Caco-2 (cell line): ENCODE results near the gene TMOD1. TPM values are rescaled to one million over a fixed set of nuclear protein-coding genes. Genes with fewer than 3 reads are reported as not detected.

ENCODE experiments used
- BruUV-seq: library from RNA; stranded (reverse); fragments of 400-500 nt; replicated peaks from 2 replicates; lab custom pipeline; 2021; lab: Mats Ljungman, UMichigan
- CTCF ChIA-PET: fragments of 300-600 bp; sonication (Branson Sonifier 250); formaldehyde crosslinking; loops from one replicate; lab custom pipeline; 2022; ENCODE audit warnings: antibody characterized with exemption; lab: Charles Lee
- POLR2A ChIA-PET: fragments of 300-600 bp; sonication (Branson Sonifier 250); formaldehyde crosslinking; loops from one replicate; lab custom pipeline; 2022; ENCODE audit warnings: antibody characterized with exemption; lab: Charles Lee
- DNase-seq, 2 experiments: peaks; one replicate each; pipeline versions ENCODE4 v3.0.0 to v3.0.0-alpha.2; 2020 to 2022
- H3K27me3 ChIP-seq: replicated peaks from 2 replicates; pipeline ENCODE4 v1.6.0; 2011; ENCODE audit warnings: low read length; ENCODE audit not compliant: control insufficient read depth, insufficient read depth
- H3K36me3 ChIP-seq: 2 replicates; pipeline ENCODE4 v1.5.1; 2011; ENCODE audit warnings: low read length; ENCODE audit not compliant: control insufficient read depth, insufficient read depth
- H3K4me1 ChIP-seq: fragments of 250-450 bp; sonication (Bioruptor Pico); 2 replicates; pipeline ENCODE4 v1.5.1; 2020; ENCODE audit warnings: mild to moderate bottlenecking
- H3K4me3 ChIP-seq: 2 replicates; pipeline ENCODE4 v1.5.1; 2011; ENCODE audit warnings: low read depth, mild to moderate bottlenecking, control low read depth, low read length
- H3K9me3 ChIP-seq: fragments of 250-450 bp; sonication (Bioruptor Pico); 2 replicates; pipeline ENCODE4 v1.5.1; 2020; ENCODE audit warnings: mild to moderate bottlenecking, moderate library complexity
- H3K27ac Mint-ChIP-seq: one replicate; pipeline ENCODE4 v1.8.0; 2022; ENCODE audit warnings: mixed read lengths; ENCODE audit not compliant: unreplicated experiment
- H3K27me3 Mint-ChIP-seq: one replicate; pipeline ENCODE4 v1.8.0; 2022; ENCODE audit warnings: mixed read lengths; ENCODE audit not compliant: insufficient read depth, unreplicated experiment
- H3K36me3 Mint-ChIP-seq: one replicate; pipeline ENCODE4 v1.8.0; 2022; ENCODE audit warnings: mild to moderate bottlenecking, mixed read lengths; ENCODE audit not compliant: insufficient read depth, unreplicated experiment
- H3K4me1 Mint-ChIP-seq: one replicate; pipeline ENCODE4 v1.8.0; 2022; ENCODE audit warnings: low read depth, mixed read lengths; ENCODE audit not compliant: unreplicated experiment
- H3K4me3 Mint-ChIP-seq: one replicate; pipeline ENCODE4 v1.8.0; 2022; ENCODE audit warnings: mild to moderate bottlenecking, moderate library complexity, mixed read lengths; ENCODE audit not compliant: unreplicated experiment
- H3K9me3 Mint-ChIP-seq: one replicate; pipeline ENCODE4 v1.8.0; 2022; ENCODE audit warnings: mixed read lengths; ENCODE audit not compliant: unreplicated experiment
- intact Hi-C: fragments of 100-400 bp; cut with micrococcal nuclease; formaldehyde crosslinking; loops from one replicate; pipeline ENCODE4 v1.10.0; 2022; ENCODE audit not compliant: unreplicated experiment
- total RNA-seq: library from RNA; stranded (reverse); gene quantifications from 2 replicates; pipeline ENCODE4 v1.2.3, GENCODE V29; 2022
- TF ChIP-seq, protein P1 (sequence below), 2 experiments: fragments of 200-600 bp in 1 of 2; IDR thresholded peaks; 1 replicate in 1 of 2; 2 replicates in 1 of 2; pipeline versions ENCODE4 v1.5.1 to v1.8.0; 2011 to 2022; ENCODE audit warnings: antibody characterized with exemption in 1 of 2, control low read depth in 1 of 2, inconsistent platforms in 1 of 2, low read depth in 1 of 2, low read length in 1 of 2, mild to moderate bottlenecking in 1 of 2, moderate library complexity in 1 of 2; ENCODE audit not compliant: insufficient read depth in 1 of 2, severe bottlenecking in 1 of 2, unreplicated experiment in 1 of 2

The TMOD1 gene
- total RNA-seq, 1 experiment from 2014 or later, result 1.1 TPM

DNA sequence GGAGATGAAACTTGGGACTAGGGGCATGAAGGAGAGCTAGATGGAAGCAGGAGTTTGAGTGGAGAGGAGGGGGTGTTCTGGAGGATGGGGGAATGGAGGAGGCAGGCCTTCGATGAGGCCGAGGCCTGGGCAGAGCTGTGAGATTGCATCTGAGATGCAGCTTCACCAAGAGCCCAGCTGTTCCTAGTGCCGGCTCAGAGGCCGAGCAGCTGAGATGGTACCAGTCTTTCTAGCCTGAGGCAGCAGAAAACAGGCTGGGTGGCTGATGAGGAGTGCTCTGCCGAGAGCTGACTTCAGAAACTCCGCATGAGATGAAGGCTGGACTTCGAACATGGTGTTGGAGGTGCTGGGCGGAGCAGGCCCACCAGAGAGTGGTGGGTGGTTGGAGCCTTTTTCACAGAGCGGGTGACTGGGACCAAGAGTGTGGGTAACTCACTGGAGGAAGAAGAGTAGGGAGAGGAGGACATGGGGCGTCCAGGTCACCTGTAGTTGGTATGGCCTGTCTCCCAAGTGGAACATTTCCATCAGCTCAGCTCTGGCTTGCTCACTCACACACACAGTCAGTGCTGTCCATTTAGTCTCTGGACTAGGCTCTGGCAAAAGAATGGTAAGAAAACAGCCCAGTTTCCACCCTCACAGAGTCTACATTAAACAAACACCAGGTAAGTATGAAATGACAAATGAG is 54.7 kb downstream of the TMOD1 start:
- ChIA-PET POLR2A (no interaction called here), CTCF (no interaction called here)
- intact Hi-C loops, result no loop called here
- no peaks in the 10 kb centered on the region for H3K4me1 Mint-ChIP-seq
- H3K9me3 Mint-ChIP-seq, result no peaks in the 10 kb centered on the region
- no peak for DNase-seq
- H3K9me3 ChIP-seq, result no peaks in the 10 kb centered on the region
- no peak overlapping the region for H3K4me3 ChIP-seq
- no peaks in the 10 kb centered on the region for H3K4me1 ChIP-seq
- H3K4me3 Mint-ChIP-seq, result no peak overlapping the region
- no peaks in the 10 kb centered on the region; the same call in 1 of the 2 replicates for H3K27me3 ChIP-seq
- H3K27ac Mint-ChIP-seq, result no peak overlapping the region
- BruUV-seq, result no TSS peak
- H3K27me3 Mint-ChIP-seq, result peaks cover 3% of the 10 kb centered on the region
- H3K36me3 Mint-ChIP-seq, result peaks cover 4% of the 10 kb centered on the region
- TF ChIP-seq, protein P1, sequence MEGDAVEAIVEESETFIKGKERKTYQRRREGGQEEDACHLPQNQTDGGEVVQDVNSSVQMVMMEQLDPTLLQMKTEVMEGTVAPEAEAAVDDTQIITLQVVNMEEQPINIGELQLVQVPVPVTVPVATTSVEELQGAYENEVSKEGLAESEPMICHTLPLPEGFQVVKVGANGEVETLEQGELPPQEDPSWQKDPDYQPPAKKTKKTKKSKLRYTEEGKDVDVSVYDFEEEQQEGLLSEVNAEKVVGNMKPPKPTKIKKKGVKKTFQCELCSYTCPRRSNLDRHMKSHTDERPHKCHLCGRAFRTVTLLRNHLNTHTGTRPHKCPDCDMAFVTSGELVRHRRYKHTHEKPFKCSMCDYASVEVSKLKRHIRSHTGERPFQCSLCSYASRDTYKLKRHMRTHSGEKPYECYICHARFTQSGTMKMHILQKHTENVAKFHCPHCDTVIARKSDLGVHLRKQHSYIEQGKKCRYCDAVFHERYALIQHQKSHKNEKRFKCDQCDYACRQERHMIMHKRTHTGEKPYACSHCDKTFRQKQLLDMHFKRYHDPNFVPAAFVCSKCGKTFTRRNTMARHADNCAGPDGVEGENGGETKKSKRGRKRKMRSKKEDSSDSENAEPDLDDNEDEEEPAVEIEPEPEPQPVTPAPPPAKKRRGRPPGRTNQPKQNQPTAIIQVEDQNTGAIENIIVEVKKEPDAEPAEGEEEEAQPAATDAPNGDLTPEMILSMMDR (IDR thresholded peaks at IDR 0.05; ENCODE audit: insufficient read depth in 1 of 2, low read depth in 1 of 2, low read length in 1 of 2, severe bottlenecking in 1 of 2, unreplicated experiment in 1 of 2), result no peak
- H3K36me3 ChIP-seq, result no peaks in the 10 kb centered on the region

DNA sequence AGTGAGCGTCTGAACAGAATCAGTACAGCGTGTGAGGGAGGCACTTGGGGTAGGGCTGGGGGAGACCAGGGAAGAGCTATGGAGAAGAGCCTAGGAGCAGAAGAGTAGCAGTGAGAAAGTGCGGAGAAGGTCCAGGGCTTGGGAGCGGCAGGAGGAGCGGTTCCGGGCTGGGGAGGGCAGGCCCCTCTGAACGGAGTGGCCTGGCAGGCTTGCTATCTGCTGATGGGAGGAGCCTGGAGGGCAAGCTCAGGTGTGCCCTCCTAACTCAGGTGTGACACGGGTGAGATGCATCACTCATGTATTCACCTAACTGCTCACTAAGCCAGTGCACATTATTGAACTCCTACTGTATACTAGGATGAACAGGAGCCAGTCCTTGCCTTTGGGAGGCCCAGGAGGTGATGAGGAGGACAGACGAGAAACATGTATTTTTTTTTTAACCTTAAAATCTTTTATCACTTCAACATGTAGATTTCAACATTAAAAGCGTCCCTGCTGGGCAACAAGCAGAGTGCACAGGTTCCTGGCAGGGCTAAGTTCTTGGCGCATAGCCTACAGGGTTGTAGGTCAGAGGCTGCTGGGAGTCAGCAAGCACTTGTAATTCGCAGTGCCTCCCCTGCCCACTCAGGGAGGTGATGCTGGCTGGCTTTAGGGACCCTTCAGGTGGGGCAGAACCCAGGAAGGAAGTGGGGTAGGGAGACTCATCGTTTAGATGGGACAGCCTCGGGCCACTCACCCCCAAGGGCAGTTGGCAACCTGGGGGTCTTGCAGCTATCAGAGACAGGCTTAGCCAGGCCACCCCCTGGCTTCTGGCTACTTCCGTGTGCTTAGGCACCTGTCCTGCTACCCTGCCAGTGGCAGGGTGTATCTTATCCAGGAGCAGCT is 55.5 kb downstream of the TMOD1 start:
- Histone ChIP-seq H3K27me3 (no peaks in the 10 kb centered on the region; the same call in 1 of the 2 replicates), H3K4me1 (no peaks in the 10 kb centered on the region), H3K9me3 (no peaks in the 10 kb centered on the region), H3K4me3 (no peak overlapping the region), H3K36me3 (no peaks in the 10 kb centered on the region)
- Mint-ChIP-seq H3K9me3 (no peaks in the 10 kb centered on the region), H3K4me1 (no peaks in the 10 kb centered on the region), H3K27me3 (peaks cover 3% of the 10 kb centered on the region), H3K27ac (no peak overlapping the region), H3K4me3 (no peak overlapping the region), H3K36me3 (peaks cover 4% of the 10 kb centered on the region)
- DNase-seq, result no peak
- ChIA-PET POLR2A (no interaction called here), CTCF (interaction anchor here (1.2 kb wide), 1 partner anchor 41 kb away, joined by 3 read pairs; no protein-coding TSS in a partner anchor)
- intact Hi-C loops, result no loop called here
- TF ChIP-seq, protein P1 (IDR thresholded peaks at IDR 0.05; ENCODE audit: insufficient read depth in 1 of 2, low read depth in 1 of 2, low read length in 1 of 2, severe bottlenecking in 1 of 2, unreplicated experiment in 1 of 2), result no peak
- no TSS peak for BruUV-seq

DNA sequence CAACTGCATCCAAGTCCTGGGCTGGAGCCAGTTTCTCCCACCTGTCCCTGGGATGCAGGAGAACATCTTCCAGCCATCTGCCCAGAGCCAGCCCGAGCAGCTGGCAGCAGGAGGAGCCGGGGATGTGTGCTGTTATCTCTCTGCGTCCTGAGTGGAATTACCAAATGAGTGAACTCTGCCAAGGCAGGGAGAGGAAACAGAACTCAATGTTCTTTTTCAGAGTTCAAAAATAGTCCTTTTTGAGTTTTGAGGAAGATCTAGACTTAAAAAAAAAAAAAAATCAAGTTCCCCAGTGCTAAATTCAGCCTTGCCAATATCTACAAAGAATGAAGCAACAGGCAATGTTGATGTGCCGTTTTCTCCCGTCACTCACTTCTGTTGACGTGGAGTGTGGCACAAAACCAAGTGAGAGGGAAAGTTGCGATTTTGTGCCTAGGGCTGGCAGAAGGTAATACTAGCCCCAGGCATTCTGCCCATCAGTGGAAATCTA is 56.2 kb downstream of the TMOD1 start:
- intact Hi-C loops, result no loop called here

More for the DNA sequence above, 56.2 kb downstream of the TMOD1 start:
- ChIA-PET CTCF (interaction anchor here (1.2 kb wide), 1 partner anchor 41 kb away, joined by 3 read pairs; no protein-coding TSS in a partner anchor), POLR2A (no interaction called here)
- Histone ChIP-seq H3K4me1 (no peaks in the 10 kb centered on the region), H3K9me3 (no peaks in the 10 kb centered on the region), H3K4me3 (no peak overlapping the region), H3K36me3 (no peaks in the 10 kb centered on the region), H3K27me3 (no peaks in the 10 kb centered on the region; the same call in 1 of the 2 replicates)
- no TSS peak for BruUV-seq
- no peak overlapping the region for H3K27ac Mint-ChIP-seq
- no peaks in the 10 kb centered on the region for H3K9me3 Mint-ChIP-seq
- TF ChIP-seq, protein P1 (IDR thresholded peaks at IDR 0.05; ENCODE audit: insufficient read depth in 1 of 2, low read depth in 1 of 2, low read length in 1 of 2, severe bottlenecking in 1 of 2, unreplicated experiment in 1 of 2), result no peak
- no peaks in the 10 kb centered on the region for H3K4me1 Mint-ChIP-seq
- no peak overlapping the region for H3K4me3 Mint-ChIP-seq
- H3K36me3 Mint-ChIP-seq, result peaks cover 4% of the 10 kb centered on the region
- DNase-seq, result no peak
- no peaks in the 10 kb centered on the region for H3K27me3 Mint-ChIP-seq
